Astrocyte of the cerebellum (primary cell): ENCODE results near the gene FOXP4.

Source experiments
- DNase-seq: peaks from one replicate; pipeline ENCODE4 v3.0.0-alpha.2; 2011; ENCODE audit warnings: low read depth
- H3K4me3 ChIP-seq: 2 replicates; pipeline ENCODE4 v1.5.1; 2011; ENCODE audit warnings: mild to moderate bottlenecking, low read depth, low read length, moderate library complexity
- in situ Hi-C: cut with HindIII; loops from 2 replicates; pipeline ENCODE4 v1.10.0; 2017; ENCODE audit warnings: low sequenced_read_pairs
- TF ChIP-seq, protein P1 (sequence below): IDR thresholded peaks from 2 replicates; pipeline ENCODE4 v1.5.1; 2012; ENCODE audit warnings: low read length, low read depth, moderate library complexity, mild to moderate bottlenecking; ENCODE audit errors: missing control alignments

The FOXP4 gene

DNA sequence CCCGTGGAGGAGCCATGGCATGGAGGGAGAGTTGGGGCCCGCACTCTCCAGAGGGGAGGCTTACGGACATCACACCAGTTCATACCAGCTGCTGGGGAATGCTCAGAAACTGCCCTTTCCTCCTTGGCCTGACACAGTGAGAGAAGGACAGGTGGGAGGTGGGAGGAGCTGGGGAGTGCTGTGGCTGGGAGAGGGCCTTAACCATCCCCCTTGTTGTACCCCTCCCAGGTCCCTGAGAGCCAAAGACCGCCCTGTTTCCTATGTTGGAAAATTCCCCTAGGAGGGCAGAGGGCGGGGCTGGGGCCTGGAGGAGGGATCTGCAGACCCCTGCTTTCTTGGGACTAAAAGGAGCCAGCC lies 24.1 kb downstream of the FOXP4 start:
- H3K4me3 ChIP-seq: no peak overlapping the region
- in situ Hi-C loops: no loop called here
- DNase-seq: no peak
- TF ChIP-seq, protein P1, sequence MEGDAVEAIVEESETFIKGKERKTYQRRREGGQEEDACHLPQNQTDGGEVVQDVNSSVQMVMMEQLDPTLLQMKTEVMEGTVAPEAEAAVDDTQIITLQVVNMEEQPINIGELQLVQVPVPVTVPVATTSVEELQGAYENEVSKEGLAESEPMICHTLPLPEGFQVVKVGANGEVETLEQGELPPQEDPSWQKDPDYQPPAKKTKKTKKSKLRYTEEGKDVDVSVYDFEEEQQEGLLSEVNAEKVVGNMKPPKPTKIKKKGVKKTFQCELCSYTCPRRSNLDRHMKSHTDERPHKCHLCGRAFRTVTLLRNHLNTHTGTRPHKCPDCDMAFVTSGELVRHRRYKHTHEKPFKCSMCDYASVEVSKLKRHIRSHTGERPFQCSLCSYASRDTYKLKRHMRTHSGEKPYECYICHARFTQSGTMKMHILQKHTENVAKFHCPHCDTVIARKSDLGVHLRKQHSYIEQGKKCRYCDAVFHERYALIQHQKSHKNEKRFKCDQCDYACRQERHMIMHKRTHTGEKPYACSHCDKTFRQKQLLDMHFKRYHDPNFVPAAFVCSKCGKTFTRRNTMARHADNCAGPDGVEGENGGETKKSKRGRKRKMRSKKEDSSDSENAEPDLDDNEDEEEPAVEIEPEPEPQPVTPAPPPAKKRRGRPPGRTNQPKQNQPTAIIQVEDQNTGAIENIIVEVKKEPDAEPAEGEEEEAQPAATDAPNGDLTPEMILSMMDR: no peak

DNA sequence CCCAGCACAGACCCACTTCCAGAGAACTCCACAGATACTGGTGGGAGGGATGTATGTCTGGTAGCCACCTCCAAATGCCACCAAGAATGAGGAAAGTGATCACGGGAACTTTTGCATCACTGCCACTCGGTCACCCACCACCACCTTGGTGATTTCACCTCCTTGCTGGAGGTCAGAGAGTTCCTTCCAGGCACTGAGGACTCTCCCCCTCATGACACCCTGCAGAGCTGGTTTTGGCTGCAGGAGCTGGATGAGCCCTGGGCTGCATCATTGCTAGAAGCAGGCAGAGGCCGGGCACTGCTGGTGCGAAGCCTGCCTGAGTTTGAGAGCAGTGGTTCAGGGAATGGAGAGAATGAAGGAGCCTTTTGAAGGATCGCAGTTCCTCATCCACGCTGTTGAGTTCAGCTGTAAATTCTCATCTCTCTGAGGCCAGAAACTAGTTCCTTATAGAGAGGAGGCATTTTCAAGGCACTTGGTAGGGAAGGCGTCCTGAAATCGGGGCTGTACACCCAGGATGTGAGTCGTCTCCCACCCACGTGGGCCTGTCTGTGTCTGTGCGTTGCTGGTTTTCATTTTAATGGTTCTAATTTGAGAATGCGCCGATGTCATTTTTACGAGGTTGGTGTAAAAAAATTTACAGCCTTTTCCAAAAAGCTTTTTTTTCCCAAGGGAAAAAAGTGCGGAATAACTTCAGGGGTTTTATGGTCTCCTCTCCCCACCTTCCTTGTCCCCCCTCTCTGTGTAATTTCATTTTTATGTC lies 25.0 kb downstream of the FOXP4 start:
- no peak overlapping the region for H3K4me3 ChIP-seq
- in situ Hi-C loops: no loop called here
- no peak for DNase-seq
- TF ChIP-seq, protein P1: no peak

DNA sequence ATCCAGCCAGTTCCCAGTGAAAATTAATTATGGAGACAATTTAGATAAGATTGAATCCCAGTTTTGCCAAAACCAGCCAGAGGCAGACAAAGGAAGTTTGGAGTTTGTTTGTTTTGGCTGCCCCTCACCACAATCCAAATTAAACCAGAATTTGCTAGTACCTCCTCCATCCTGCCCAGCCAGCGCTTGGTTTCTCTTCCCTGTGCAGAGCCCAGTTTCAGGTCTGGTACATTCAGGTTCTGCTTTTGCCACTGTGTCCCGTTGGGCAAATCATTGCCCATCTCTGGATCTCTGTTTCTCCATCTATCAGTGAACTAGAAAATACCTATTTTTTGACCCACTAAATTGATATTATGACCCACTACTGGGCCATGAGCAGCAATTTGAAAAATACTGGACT lies 26.4 kb downstream of the FOXP4 start:
- DNase-seq: no peak
- no peak overlapping the region for H3K4me3 ChIP-seq
- TF ChIP-seq, protein P1: no peak
- in situ Hi-C loops: no loop called here

DNA sequence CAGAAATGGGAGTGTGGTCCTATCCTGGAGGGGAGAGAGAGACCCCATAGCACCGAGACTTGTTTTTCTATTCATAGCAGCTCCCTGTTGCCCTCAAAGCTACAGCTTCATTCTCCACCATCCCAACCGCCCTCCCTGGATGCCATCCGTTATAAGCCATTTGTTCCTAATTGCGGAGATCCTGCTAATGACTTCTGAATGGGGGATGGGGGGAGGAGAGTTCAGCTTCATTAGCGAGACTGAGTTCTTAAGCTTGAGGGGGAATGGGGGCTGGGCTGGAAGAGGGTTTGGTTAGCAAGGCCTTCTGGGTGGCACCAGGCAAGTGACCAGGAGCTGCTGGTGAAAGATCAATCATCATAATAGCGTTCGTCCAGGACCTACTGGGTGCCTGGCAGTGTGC lies 27.1 kb downstream of the FOXP4 start:
- no peak for DNase-seq
- H3K4me3 ChIP-seq: no peak overlapping the region
- TF ChIP-seq, protein P1: no peak
- in situ Hi-C loops: no loop called here

DNA sequence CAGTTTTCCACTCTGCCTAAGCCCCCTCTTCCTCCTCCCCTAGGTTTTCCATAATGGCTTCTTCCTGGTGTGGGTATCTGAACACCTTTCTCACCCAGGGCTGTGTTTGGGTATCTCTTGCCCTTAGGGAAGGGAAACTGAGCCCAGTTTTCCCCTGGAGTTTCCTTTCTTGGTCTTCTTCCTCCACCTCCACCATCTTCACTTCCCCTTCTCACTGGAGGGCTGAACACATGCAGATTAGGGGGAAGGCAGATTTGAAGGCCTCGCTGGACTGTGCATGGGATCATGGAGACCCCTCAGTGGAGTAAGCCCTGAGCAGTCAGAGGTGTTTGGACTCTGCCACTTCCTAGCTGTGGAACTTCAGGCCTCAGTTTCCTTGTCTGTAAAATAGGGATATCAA lies 27.8 kb downstream of the FOXP4 start:
- TF ChIP-seq, protein P1: no peak
- no peak overlapping the region for H3K4me3 ChIP-seq
- in situ Hi-C loops: no loop called here
- no peak for DNase-seq

DNA sequence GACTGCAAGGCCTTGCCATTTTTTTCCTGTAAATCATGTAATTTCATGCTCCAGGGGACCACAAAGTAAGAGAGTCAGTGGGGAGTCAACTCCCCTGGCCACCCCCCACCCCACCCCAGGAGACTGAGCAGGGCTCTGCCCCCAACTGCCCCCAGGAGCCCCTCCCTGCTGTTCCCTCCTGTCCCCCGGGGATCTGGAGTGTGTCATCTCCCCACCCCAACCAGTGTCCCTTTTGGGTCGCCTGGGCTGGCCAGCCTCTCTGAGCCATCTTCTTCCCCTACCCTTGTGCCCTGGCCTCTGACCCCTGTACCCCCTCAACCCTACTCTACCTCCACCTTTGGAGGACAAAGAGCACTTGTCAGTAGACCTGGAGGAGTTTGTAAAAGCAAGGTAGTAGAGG lies 29.4 kb downstream of the FOXP4 start:
- no peak for DNase-seq
- no peak overlapping the region for H3K4me3 ChIP-seq
- TF ChIP-seq, protein P1: no peak
- in situ Hi-C loops: no loop called here

DNA sequence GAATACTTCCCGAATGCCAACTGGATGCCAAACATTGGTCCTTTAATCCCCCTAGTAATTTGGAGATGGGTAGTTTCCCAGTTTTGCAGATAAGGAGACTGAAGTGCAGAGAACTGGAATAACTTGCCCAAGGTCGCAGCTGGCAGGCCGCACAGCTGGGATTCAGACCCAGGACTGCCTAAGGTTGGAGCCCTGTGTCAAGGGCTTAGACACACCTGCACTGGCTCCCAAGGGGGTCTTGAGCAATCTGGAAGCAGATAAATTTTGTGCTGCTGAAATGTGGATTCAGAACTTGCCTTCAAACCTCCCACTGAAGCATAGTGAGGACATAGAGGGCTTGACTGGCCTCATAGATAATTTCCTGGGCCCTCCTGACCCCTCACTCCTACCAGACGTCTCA lies 30.5 kb downstream of the FOXP4 start:
- TF ChIP-seq, protein P1: no peak
- no peak overlapping the region for H3K4me3 ChIP-seq
- in situ Hi-C loops: no loop called here
- DNase-seq: no peak
